BLaER1 treated with 17β-estradiol and CSF1 and Interleukin-3, amounts not matched to agents 10 nM and 100 nM (cell line): ENCODE data around the gene TMEM237.

Experiments used
- H3K27ac ChIP-seq, 11 experiments: shearing (Covaris generic); formaldehyde crosslinking; 2 replicates each; pipeline ENCODE4 v1.8.1; 2022
- H3K27me3 ChIP-seq, 11 experiments: shearing (Covaris generic); formaldehyde crosslinking; 2 replicates each; pipeline ENCODE4 v1.8.1; 2022
- H3K36me3 ChIP-seq, 11 experiments: shearing (Covaris generic); formaldehyde crosslinking; 2 replicates each; pipeline ENCODE4 v1.8.1; 2022
- H3K4me1 ChIP-seq, 10 experiments: shearing (Covaris generic); formaldehyde crosslinking; 2 replicates each; pipeline ENCODE4 v1.8.1; 2022
- H3K4me2 ChIP-seq, 11 experiments: shearing (Covaris generic); formaldehyde crosslinking; 2 replicates each; pipeline ENCODE4 v1.8.1; 2022
- H3K4me3 ChIP-seq, 10 experiments: shearing (Covaris generic); formaldehyde crosslinking; 2 replicates each; pipeline ENCODE4 v1.8.1; 2022
- H3K9ac ChIP-seq, 11 experiments: shearing (Covaris generic); formaldehyde crosslinking; 2 replicates each; pipeline ENCODE4 v1.8.1; 2022
- H3K9me3 ChIP-seq, 11 experiments: shearing (Covaris generic); formaldehyde crosslinking; replicated peaks in 1 of 11; 2 replicates each; pipeline ENCODE4 v1.8.1; 2022
- H4K20me1 ChIP-seq, 11 experiments: shearing (Covaris generic); formaldehyde crosslinking; 2 replicates each; pipeline ENCODE4 v1.8.1; 2022
- Cebpa-rat ChIP-seq, 11 experiments: shearing (Covaris generic); IDR thresholded peaks; 2 replicates each; pipeline ENCODE4 v1.8.1; 2022

Gene TMEM237

DNA sequence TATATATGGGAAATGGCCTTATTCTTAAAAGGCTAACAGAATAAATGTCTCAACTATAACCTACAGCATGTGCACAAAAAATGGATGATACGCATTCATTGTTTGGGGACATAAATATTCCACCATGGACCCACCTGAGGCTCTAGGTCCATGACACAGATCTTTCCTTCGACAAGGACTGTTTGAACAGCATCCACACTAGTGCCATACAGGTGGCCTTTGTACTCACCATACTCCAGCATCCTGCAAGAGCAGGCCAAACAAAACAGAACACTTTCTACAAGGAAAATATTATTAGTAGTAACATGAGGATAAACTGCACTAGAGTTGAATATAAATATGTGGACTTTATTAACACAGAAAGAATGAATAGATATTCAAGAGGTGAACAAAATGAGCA lies 6.1 kb upstream of the TMEM237 start:
- H3K27ac ChIP-seq = no peak overlapping the region
- H3K9me3 ChIP-seq = no peaks in the 10 kb centered on the region
- H4K20me1 ChIP-seq = no peaks in the 10 kb centered on the region
- no peak overlapping the region for H3K9ac ChIP-seq
- no peak for TF ChIP-seq Cebpa-rat (IDR thresholded peaks at IDR 0.05)
- H3K27me3 ChIP-seq = no peaks in the 10 kb centered on the region
- H3K36me3 ChIP-seq = no peaks in the 10 kb centered on the region
- H3K4me1 ChIP-seq = peaks cover 0 to 15% (median 3%) of the 10 kb centered on the region in 10 experiments; a peak in 9 of 20 replicates
- no peak overlapping the region for H3K4me2 ChIP-seq
- H3K4me3 ChIP-seq = no peak overlapping the region

DNA sequence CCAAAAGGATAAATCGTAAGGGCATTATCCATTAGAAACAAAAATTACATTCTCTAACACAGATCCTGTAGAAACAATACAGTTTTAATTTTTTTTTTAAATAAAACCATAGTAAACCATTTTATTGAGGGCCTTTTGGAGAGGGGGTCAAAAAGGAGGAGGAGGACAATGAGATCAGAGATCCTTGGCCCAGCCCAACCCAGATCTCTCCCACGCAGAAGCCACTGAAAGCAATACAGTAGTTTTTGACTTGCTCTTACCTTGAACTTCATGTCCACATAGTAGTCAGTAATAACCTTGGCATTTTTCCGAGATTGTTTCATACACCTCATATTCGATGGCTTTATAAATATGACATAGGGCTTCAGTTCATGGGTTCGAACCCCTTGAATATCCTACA lies 4.1 kb upstream of the TMEM237 start:
- no peaks in the 10 kb centered on the region for H3K36me3 ChIP-seq
- H3K4me3 ChIP-seq = no peak overlapping the region
- H4K20me1 ChIP-seq = no peaks in the 10 kb centered on the region
- no peak overlapping the region for H3K4me2 ChIP-seq
- H3K4me1 ChIP-seq = peaks cover 8 to 15% (median 11%) of the 10 kb centered on the region in 10 experiments; a peak in 19 of 20 replicates
- H3K27ac ChIP-seq = no peak overlapping the region
- no peaks in the 10 kb centered on the region for H3K9me3 ChIP-seq
- H3K9ac ChIP-seq = no peak overlapping the region
- no peaks in the 10 kb centered on the region for H3K27me3 ChIP-seq
- TF ChIP-seq Cebpa-rat (IDR thresholded peaks at IDR 0.05) = no peak

DNA sequence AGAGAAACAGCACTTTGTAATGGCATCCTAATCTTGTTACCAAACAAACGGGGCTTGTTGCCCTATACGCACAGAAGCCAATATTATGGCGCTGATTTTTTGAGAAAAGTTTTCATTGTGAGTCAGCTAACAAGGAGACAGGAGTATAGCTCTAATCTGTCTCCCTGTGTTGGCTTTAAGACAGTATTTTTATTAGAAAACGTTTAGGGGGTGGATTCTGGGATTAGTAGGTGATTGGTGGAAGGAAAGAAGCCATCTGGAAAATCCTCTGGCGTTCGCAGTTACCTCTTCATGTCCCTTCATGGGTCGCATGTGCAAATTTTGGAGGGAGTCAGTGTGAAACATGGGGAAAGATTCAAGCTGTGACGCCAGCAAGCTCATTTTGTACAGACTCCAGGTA lies 698 bp upstream of the TMEM237 start:
- Histone ChIP-seq H3K27ac (no peak overlapping the region), H3K27me3 (no peaks in the 10 kb centered on the region), H3K4me2 (peak overlapping the region; percentile 84 to 95 (median 90); a peak in 19 of 22 replicates), H3K9ac (peak overlapping the region in 5 of 11 experiments; percentile 88 to 91 (median 90); a peak in 6 of 22 replicates), H3K9me3 (no peaks in the 10 kb centered on the region), H3K4me1 (peaks cover 10 to 18% (median 14%) of the 10 kb centered on the region in 10 experiments; a peak in 19 of 20 replicates), H3K36me3 (peaks cover 0 to 6% (median 0%) of the 10 kb centered on the region in 11 experiments; a peak in 5 of 22 replicates), H3K4me3 (peak overlapping the region in 9 of 10 experiments; percentile 80 to 95 (median 88); a peak in 8 of 20 replicates), H4K20me1 (no peaks in the 10 kb centered on the region)
- no peak for TF ChIP-seq Cebpa-rat (IDR thresholded peaks at IDR 0.05)

DNA sequence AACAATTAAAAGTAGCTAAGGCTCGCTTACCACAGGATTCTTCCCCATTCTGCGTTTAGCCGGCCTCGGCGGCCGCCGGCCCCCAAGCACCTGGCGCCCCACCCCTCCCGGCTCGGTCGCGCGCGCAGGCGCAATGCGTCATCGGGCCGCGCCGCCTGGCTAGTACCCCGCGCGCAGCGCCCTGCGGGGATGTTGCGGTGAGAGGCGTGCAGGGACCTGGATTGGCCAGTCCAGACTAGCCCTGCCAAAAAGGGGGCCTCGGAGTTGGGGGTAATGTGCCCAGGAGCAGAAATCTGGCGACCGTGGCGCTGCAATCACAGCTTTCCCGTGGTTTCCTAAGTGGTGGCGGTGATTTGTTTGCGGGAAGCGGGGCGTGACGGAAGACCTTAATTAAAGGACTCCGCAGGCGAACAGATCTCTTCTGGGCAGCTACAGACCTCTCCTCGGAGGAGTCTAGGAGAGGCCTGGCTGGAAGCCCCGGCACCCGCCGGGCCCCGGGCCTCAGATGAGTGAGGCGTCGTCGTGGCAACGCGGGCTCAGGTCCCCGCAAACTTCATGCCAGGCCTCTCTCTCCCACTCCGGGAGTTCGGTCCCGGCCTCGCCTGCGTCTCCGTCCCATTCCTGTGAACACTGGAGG lies 606 bp downstream of the TMEM237 start:
- H4K20me1 ChIP-seq = no peaks in the 10 kb centered on the region
- TF ChIP-seq Cebpa-rat (IDR thresholded peaks at IDR 0.05) = no peak
- H3K36me3 ChIP-seq = peaks cover 0 to 19% (median 9%) of the 10 kb centered on the region in 11 experiments; a peak in 13 of 22 replicates
- H3K4me1 ChIP-seq = peaks cover 10 to 18% (median 14%) of the 10 kb centered on the region in 10 experiments; a peak in 19 of 20 replicates
- no peaks in the 10 kb centered on the region for H3K9me3 ChIP-seq
- H3K27ac ChIP-seq = peak overlapping the region; percentile 69 to 91 (median 88)
- peak overlapping the region; percentile 84 to 95 (median 90) for H3K4me2 ChIP-seq
- H3K27me3 ChIP-seq = no peaks in the 10 kb centered on the region
- H3K4me3 ChIP-seq = peak overlapping the region; percentile 80 to 95 (median 88)
- H3K9ac ChIP-seq = peak overlapping the region; percentile 86 to 91 (median 90)

DNA sequence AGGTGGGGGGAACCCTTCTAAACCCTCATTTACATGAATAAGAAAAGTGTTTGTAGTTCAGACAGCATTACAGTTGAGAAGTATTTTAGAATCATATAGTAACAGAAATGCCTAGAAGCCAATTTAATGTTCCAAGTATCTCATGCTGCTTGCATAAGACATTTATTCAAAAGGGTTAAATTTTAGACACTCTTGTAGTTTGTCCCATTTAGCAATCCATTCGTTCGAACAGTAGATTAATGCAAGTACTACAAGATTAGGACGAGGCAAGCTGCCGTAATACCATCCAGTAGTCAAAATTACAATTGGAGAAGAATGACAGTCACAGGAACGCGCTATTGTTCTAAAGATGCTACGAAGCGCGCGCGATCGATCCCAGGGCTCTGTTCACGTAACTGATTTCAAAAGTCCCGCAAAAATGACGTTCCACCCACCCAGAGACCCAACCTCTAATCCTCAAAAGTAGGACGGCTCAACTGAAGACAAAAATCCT lies 1.2 kb downstream of the TMEM237 start:
- Histone ChIP-seq H3K27ac (peak overlapping the region; percentile 69 to 91 (median 88)), H3K27me3 (no peaks in the 10 kb centered on the region), H3K9me3 (no peaks in the 10 kb centered on the region), H4K20me1 (no peaks in the 10 kb centered on the region), H3K4me2 (peak overlapping the region; percentile 53 to 95 (median 90)), H3K4me3 (peak overlapping the region; percentile 80 to 95 (median 88)), H3K9ac (peak overlapping the region; percentile 86 to 91 (median 90)), H3K36me3 (peaks cover 0 to 24% (median 13%) of the 10 kb centered on the region in 11 experiments; a peak in 15 of 22 replicates), H3K4me1 (peaks cover 10 to 18% (median 14%) of the 10 kb centered on the region in 10 experiments; a peak in 19 of 20 replicates)
- no peak for TF ChIP-seq Cebpa-rat (IDR thresholded peaks at IDR 0.05)

DNA sequence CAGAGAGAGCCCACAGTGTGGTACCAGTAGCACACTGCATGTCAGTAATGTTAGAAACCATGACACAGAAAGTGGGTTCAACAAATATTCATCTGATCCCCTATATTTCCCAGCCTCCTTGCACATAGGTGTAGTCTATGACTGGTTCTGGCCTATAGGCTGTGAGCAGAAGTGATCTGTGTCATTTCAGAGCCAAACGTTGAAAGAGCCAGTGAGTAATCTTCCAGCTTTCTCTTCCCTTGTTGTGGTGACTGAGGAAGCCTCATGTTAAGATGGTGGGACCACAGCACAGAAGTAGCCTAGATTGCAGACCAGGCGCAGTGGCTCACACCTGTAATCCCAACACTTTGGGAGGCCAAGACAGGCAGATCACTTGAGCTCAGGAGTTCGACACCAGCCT lies 4.1 kb downstream of the TMEM237 start:
- Histone ChIP-seq H3K36me3 (peaks cover 0 to 53% (median 43%) of the 10 kb centered on the region in 11 experiments), H3K9me3 (no peaks in the 10 kb centered on the region), H3K4me1 (peaks cover 10 to 18% (median 14%) of the 10 kb centered on the region in 10 experiments; a peak in 19 of 20 replicates), H3K27me3 (no peaks in the 10 kb centered on the region), H3K4me3 (no peak overlapping the region), H3K27ac (no peak overlapping the region), H4K20me1 (no peaks in the 10 kb centered on the region), H3K9ac (no peak overlapping the region), H3K4me2 (no peak overlapping the region)
- no peak for TF ChIP-seq Cebpa-rat (IDR thresholded peaks at IDR 0.05)

DNA sequence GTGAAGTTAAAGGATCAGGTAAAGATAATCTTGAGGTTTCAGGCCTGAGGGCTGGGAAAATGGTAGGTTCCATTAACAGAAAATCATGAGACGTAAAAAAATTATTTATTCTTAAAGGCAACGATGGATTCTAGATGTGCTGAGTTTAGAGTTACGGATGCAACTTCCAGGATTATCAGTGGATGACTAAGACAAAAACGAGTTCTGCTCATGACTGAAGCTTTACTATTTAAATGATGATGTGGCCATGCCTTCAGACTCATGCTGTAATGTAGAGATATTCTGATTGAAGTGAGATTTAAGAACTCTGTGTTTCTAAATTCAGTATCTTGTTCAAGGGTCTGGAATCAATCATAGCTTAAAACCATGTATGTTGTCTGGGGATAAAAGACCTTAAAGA lies 5.0 kb downstream of the TMEM237 start:
- H3K4me3 ChIP-seq = no peak overlapping the region
- no peaks in the 10 kb centered on the region for H4K20me1 ChIP-seq
- H3K4me2 ChIP-seq = no peak overlapping the region
- peaks cover 8 to 62% (median 51%) of the 10 kb centered on the region in 11 experiments for H3K36me3 ChIP-seq
- H3K9ac ChIP-seq = no peak overlapping the region
- peaks cover 3 to 10% (median 6%) of the 10 kb centered on the region in 10 experiments; a peak in 17 of 20 replicates for H3K4me1 ChIP-seq
- no peak for TF ChIP-seq Cebpa-rat (IDR thresholded peaks at IDR 0.05)
- H3K27ac ChIP-seq = no peak overlapping the region
- H3K27me3 ChIP-seq = no peaks in the 10 kb centered on the region
- H3K9me3 ChIP-seq = no peaks in the 10 kb centered on the region

DNA sequence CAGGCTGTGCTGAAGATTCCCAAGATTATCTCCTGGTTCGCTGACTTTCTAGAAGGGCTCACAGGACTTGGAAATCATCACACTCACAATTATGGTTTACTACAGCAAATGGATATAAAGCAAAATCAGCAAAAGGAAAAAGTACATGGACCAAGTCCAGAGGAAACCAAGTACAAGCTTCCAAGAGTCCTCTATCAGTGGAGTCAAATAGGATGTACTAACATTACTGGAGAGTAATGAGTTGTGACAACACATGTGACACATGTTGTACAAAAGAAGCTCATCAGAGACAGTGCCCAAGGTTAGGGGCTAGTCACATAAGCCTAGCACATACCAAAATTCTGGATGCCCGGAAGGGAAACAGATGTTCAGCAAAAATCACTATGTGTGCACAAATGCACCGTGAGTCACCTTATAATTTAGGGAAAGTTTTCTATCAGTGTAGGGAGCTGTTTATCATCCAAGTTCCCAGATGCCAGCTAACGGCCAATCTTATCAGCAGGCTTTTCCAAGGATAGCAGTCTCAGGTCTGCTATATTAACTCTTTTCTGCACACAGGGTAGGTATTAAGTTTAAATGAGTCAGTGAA lies 9.5 kb downstream of the TMEM237 start:
- 0 out of 20 replicates have a peak, but pooled peaks cover 0 to 4% (median 0%) of the 10 kb centered on the region in 10 experiments for H3K4me1 ChIP-seq
- H3K4me3 ChIP-seq = no peak overlapping the region
- H4K20me1 ChIP-seq = no peaks in the 10 kb centered on the region
- no peak for TF ChIP-seq Cebpa-rat (IDR thresholded peaks at IDR 0.05)
- peaks cover 31 to 100% (median 88%) of the 10 kb centered on the region in 11 experiments for H3K36me3 ChIP-seq
- no peak overlapping the region for H3K4me2 ChIP-seq
- no peaks in the 10 kb centered on the region for H3K27me3 ChIP-seq
- no peaks in the 10 kb centered on the region for H3K9me3 ChIP-seq
- H3K27ac ChIP-seq = no peak overlapping the region
- no peak overlapping the region for H3K9ac ChIP-seq

DNA sequence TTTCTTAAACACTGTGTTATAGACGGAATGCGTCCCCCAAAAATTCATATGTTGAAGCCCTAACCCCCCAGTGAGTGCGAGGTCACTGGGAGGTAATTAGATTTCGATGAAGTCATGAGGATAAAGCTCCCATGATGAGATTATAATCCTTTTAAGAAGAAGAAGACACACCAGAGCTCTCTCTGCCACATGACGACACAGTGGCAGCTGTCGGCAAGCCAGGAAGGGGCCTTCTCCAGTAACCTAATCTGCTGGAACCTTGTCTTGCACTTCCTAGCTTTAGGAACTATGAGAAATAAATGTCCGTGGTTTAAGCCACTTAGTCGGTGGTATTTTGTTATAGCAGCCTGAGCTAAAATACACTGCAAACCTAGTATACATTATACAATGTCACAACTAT lies 12.3 kb downstream of the TMEM237 start:
- H3K27ac ChIP-seq = no peak overlapping the region
- no peaks in the 10 kb centered on the region for H4K20me1 ChIP-seq
- H3K9ac ChIP-seq = no peak overlapping the region
- no peak for TF ChIP-seq Cebpa-rat (IDR thresholded peaks at IDR 0.05)
- H3K4me3 ChIP-seq = no peak overlapping the region
- H3K4me2 ChIP-seq = no peak overlapping the region
- H3K9me3 ChIP-seq = no peaks in the 10 kb centered on the region
- no peaks in the 10 kb centered on the region for H3K27me3 ChIP-seq
- H3K36me3 ChIP-seq = peaks cover 31 to 100% (median 79%) of the 10 kb centered on the region in 11 experiments
- peaks cover 0 to 4% (median 0%) of the 10 kb centered on the region in 10 experiments; a peak in 2 of 20 replicates for H3K4me1 ChIP-seq
